Panc1 (cell line): ENCODE measurements around the gene RWDD2A.

ENCODE experiments used
- CTCF ChIP-seq: fragments of 450-650 bp; IDR thresholded peaks from 2 replicates; pipeline ENCODE4 v1.5.1; 2017; ENCODE audit warnings: mild to moderate bottlenecking
- REST ChIP-seq, 2 experiments: IDR thresholded peaks; 2 replicates each; pipeline ENCODE4 v1.6.1; 2011 to 2012; ENCODE audit warnings: low read depth in 2 of 2, control low read depth in 1 of 2, low read length in 1 of 2, mild to moderate bottlenecking in 1 of 2, moderate library complexity in 1 of 2; ENCODE audit not compliant: insufficient read depth in 1 of 2
- TCF7L2 ChIP-seq: IDR thresholded peaks from 2 replicates; pipeline ENCODE4 v1.6.1; 2011; ENCODE audit warnings: mild to moderate bottlenecking, low read depth, low read length, inconsistent platforms

GRCh38 chr6:83155794-83156193, 37.4 kb upstream of the RWDD2A start:
- TF ChIP-seq CTCF (no peak), TCF7L2 (no peak), REST (IDR thresholded peaks at IDR 0.05; ENCODE audit: insufficient read depth in 1 of 2, low read depth in 2 of 2, low read length in 1 of 2) (no peak)
